ENCODE data around the gene RGS6.

DNA sequence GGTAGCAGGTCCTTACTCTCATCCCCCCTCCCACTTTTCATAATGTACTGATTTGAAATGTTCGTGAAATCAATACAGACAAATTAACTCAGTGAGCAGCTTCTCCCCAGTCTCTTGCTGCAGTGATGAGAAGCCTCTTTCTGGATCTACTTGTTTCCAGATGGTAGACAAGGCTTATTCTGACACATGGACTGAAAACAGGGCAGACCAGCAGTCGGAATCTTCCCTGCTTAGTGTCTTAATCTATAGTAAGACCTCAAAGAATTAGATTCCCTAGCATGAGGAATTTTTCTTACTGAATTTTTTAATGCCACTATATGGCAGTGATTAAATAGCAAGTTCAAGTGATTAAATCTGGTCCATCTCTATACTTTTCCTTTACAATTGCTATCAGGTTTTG is 120.1 kb downstream of the RGS6 start:
- TF ChIP-seq, protein P1, sequence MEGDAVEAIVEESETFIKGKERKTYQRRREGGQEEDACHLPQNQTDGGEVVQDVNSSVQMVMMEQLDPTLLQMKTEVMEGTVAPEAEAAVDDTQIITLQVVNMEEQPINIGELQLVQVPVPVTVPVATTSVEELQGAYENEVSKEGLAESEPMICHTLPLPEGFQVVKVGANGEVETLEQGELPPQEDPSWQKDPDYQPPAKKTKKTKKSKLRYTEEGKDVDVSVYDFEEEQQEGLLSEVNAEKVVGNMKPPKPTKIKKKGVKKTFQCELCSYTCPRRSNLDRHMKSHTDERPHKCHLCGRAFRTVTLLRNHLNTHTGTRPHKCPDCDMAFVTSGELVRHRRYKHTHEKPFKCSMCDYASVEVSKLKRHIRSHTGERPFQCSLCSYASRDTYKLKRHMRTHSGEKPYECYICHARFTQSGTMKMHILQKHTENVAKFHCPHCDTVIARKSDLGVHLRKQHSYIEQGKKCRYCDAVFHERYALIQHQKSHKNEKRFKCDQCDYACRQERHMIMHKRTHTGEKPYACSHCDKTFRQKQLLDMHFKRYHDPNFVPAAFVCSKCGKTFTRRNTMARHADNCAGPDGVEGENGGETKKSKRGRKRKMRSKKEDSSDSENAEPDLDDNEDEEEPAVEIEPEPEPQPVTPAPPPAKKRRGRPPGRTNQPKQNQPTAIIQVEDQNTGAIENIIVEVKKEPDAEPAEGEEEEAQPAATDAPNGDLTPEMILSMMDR (IDR thresholded peaks at IDR 0.05 in 4 of 5, conservative IDR thresholded peaks at IDR 0.05 in 1 of 5): no peak
- no peak for TF ChIP-seq POLR2A (IDR thresholded peaks at IDR 0.05)

Measured in gastrocnemius medialis (tissue), 4 donors.